Liver (tissue), 9 donors: Measurements from ENCODE around the gene NDUFS2. TPM values are rescaled to one million over a fixed set of nuclear protein-coding genes. Genes with fewer than 3 reads are reported as not detected.
A peak's percentile ranks its signal among the peaks of the same experiment; 100 is the strongest.

Experiments used
- DNase-seq: peaks from one replicate; pipeline ENCODE4 v3.0.0-alpha.2; 2017; ENCODE audit warnings: low spot score
- H3K27ac ChIP-seq, 2 donors: one replicate each; pipeline ENCODE4 v1.7.0; 2013; ENCODE audit warnings: inconsistent platforms in 2 of 2, low read length in 2 of 2, control low read depth in 1 of 2, low read depth in 1 of 2, mild to moderate bottlenecking in 1 of 2
- H3K27me3 ChIP-seq, 4 donors: one replicate each; pipeline versions ENCODE4 v1.6.1 to v1.7.0; 2013; ENCODE audit warnings: low read length in 3 of 4, inconsistent platforms in 1 of 4, mild to moderate bottlenecking in 1 of 4, moderate library complexity in 1 of 4; ENCODE audit not compliant: control insufficient read depth in 4 of 4, insufficient read depth in 4 of 4
- H3K36me3 ChIP-seq, 4 donors: one replicate each; pipeline versions ENCODE4 v1.6.1 to v1.7.0; 2013; ENCODE audit warnings: low read length in 3 of 4, mild to moderate bottlenecking in 3 of 4, low read depth in 1 of 4, moderate library complexity in 1 of 4; ENCODE audit not compliant: control insufficient read depth in 4 of 4, insufficient read depth in 3 of 4
- H3K4me1 ChIP-seq, 4 donors: one replicate each; pipeline versions ENCODE4 v1.6.1 to v1.7.0; 2013; ENCODE audit warnings: low read length in 3 of 4, mild to moderate bottlenecking in 3 of 4, moderate library complexity in 1 of 4; ENCODE audit not compliant: control insufficient read depth in 4 of 4, insufficient read depth in 4 of 4
- H3K4me3 ChIP-seq, 3 donors: one replicate each; pipeline versions ENCODE4 v1.6.1 to v1.7.0; 2013; ENCODE audit warnings: low read length in 3 of 3, control low read depth in 1 of 3, low read depth in 1 of 3, mild to moderate bottlenecking in 1 of 3
- H3K9ac ChIP-seq, 2 donors: one replicate each; pipeline ENCODE4 v1.7.0; 2013; ENCODE audit warnings: low read length in 2 of 2, mild to moderate bottlenecking in 2 of 2, moderate library complexity in 2 of 2, control low read depth in 1 of 2, low read depth in 1 of 2
- H3K9me3 ChIP-seq, 4 donors: one replicate each; pipeline versions ENCODE4 v1.6.1 to v1.7.0; 2013; ENCODE audit warnings: low read length in 3 of 4; ENCODE audit not compliant: control insufficient read depth in 4 of 4
- EGR1 ChIP-seq, 2 donors: IDR thresholded peaks; 2 replicates each; pipeline ENCODE4 v1.6.1; 2016 to 2018; ENCODE audit warnings: antibody characterized with exemption in 2 of 2, low read depth in 2 of 2
- FOXA1 ChIP-seq: IDR thresholded peaks from 2 replicates; pipeline ENCODE4 v1.6.1; 2016; ENCODE audit warnings: antibody characterized with exemption
- FOXA2 ChIP-seq: IDR thresholded peaks from 2 replicates; pipeline ENCODE4 v1.6.1; 2016; ENCODE audit warnings: antibody characterized with exemption
- GABPA ChIP-seq, 2 donors: IDR thresholded peaks in 1 of 2; conservative IDR thresholded peaks in 1 of 2; 2 replicates each; pipeline ENCODE4 v1.6.1; 2016; ENCODE audit warnings: antibody characterized with exemption in 2 of 2, mild to moderate bottlenecking in 1 of 2, moderate library complexity in 1 of 2
- HNF4A ChIP-seq, 2 donors: conservative IDR thresholded peaks; 2 replicates each; pipeline ENCODE4 v1.6.1; 2016; ENCODE audit warnings: antibody characterized with exemption in 2 of 2, mild to moderate bottlenecking in 2 of 2
- HNF4G ChIP-seq: IDR thresholded peaks from 2 replicates; pipeline ENCODE4 v1.6.1; 2016; ENCODE audit warnings: antibody characterized with exemption
- JUND ChIP-seq, 2 donors: IDR thresholded peaks; 2 replicates each; pipeline ENCODE4 v1.6.1; 2016; ENCODE audit warnings: antibody characterized with exemption in 2 of 2
- NR2F2 ChIP-seq: IDR thresholded peaks from 2 replicates; pipeline ENCODE4 v1.6.1; 2016; ENCODE audit warnings: antibody characterized with exemption
- RAD21 ChIP-seq, 2 donors: IDR thresholded peaks; 2 replicates each; pipeline ENCODE4 v1.6.1; 2016; ENCODE audit warnings: antibody characterized with exemption in 2 of 2, mild to moderate bottlenecking in 2 of 2
- RXRA ChIP-seq, 2 donors: IDR thresholded peaks; 2 replicates each; pipeline ENCODE4 v1.6.1; 2017 to 2018; ENCODE audit warnings: antibody characterized with exemption in 2 of 2, mild to moderate bottlenecking in 1 of 2
- SP1 ChIP-seq: IDR thresholded peaks from 2 replicates; pipeline ENCODE4 v1.6.1; 2018; ENCODE audit warnings: antibody characterized with exemption, mild to moderate bottlenecking
- TAF1 ChIP-seq: conservative IDR thresholded peaks from 2 replicates; pipeline ENCODE4 v1.6.1; 2016; ENCODE audit warnings: antibody characterized with exemption, mild to moderate bottlenecking
- YY1 ChIP-seq: IDR thresholded peaks from 2 replicates; pipeline ENCODE4 v1.6.1; 2016; ENCODE audit warnings: antibody characterized with exemption, mild to moderate bottlenecking
- WGBS: extraction: QIAGEN DNeasy Blood & Tissue Kit; methylation state at CpG from one replicate; pipeline ENCODE4 v1.1.7; 2013; 5-methylcytosine and 5-hydroxymethylcytosine counted together
- polyA plus RNA-seq, 2 donors: library from polyadenylated mRNA; stranded (reverse) in 1 of 2; unstranded in 1 of 2; fragments of 200-250 nt in 1 of 2; fragments of >200 nt in 1 of 2; fragmentation: Nextera tagmentation in 1 of 2; extraction: Ambion mirVana in 1 of 2; gene quantifications; one replicate each; pipeline versions ENCODE4 v1.2.1 to v1.2.3, GENCODE V29; 2013 to 2015
- total RNA-seq, 2 donors: library from RNA; depleted of rRNA; stranded (reverse); fragments of >200 nt; gene quantifications; one replicate each; pipeline ENCODE4 v1.2.3, GENCODE V29; 2014
- TF ChIP-seq, protein P1 (sequence below): fragments of 150-350 bp; IDR thresholded peaks from 2 replicates; pipeline ENCODE4 v1.5.1; 2017; ENCODE audit warnings: improper control_type of control experiment, low read depth, low read length; ENCODE audit not compliant: missing input control
- TF ChIP-seq, protein P2 (sequence below): IDR thresholded peaks from 2 replicates; pipeline ENCODE4 v1.6.1; 2016; ENCODE audit warnings: antibody characterized with exemption
- TF ChIP-seq, protein P3 (sequence below): IDR thresholded peaks from 2 replicates; pipeline ENCODE4 v1.6.1; 2016; ENCODE audit warnings: antibody characterized with exemption
- TF ChIP-seq, protein P4 (sequence below): IDR thresholded peaks from 2 replicates; pipeline ENCODE4 v1.6.1; 2016; ENCODE audit warnings: antibody characterized with exemption
- TF ChIP-seq, protein P5 (sequence below): IDR thresholded peaks from 2 replicates; pipeline ENCODE4 v1.6.1; 2016; ENCODE audit warnings: antibody characterized with exemption, mild to moderate bottlenecking
- donor health status: healthy.
- donor health status: healthy.
- donor health status: healthy.
- donor health status: healthy.
- donor health status: healthy.

NDUFS2 gene
- total and polyA plus RNA-seq, 4 donors, result 93.3 to 167 (median 120) TPM

DNA sequence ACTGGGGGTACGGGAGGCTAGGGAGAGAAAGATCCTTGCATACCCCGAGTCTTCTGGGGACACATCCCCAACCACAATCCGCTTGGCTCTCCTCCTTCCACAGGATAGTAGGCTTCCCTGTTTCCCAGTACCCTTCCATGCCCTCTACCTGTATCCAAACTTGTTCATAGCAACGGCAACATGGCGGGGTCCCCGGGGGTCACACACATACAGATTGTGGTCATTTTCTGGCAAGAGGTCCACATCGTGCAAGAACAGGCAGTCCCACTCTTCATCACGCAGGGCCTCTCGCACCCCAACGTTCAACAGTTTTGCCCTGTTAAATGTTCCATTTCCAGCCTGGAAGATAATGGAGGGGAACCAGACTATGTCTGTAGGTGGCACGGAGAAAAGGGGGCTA is 28.5 kb upstream of the NDUFS2 start:
- Histone ChIP-seq H3K36me3 (peaks cover 2 to 46% (median 31%) of the 10 kb centered on the region in 4 donors), H3K4me1 (peaks cover 0 to 31% (median 26%) of the 10 kb centered on the region in 4 donors), H3K27me3 (no peaks in the 10 kb centered on the region), H3K27ac (peak overlapping the region; percentile 32 to 40), H3K9me3 (no peaks in the 10 kb centered on the region), H3K4me3 (no peak overlapping the region), H3K9ac (no peak overlapping the region)
- 96% methylated on average over 11 of the region's 11 CpGs for WGBS
- DNase-seq, result no peak
- TF ChIP-seq FOXA2 (no peak), RAD21 (IDR thresholded peaks at IDR 0.05) (no peak), EGR1 (IDR thresholded peaks at IDR 0.05; ENCODE audit: low read depth in 2 of 2) (no peak), SP1 (no peak), NR2F2 (no peak), RXRA (IDR thresholded peaks at IDR 0.05) (no peak), YY1 (no peak), TAF1 (no peak), JUND (IDR thresholded peaks at IDR 0.05) (no peak), FOXA1 (no peak), HNF4G (no peak), HNF4A (conservative IDR thresholded peaks at IDR 0.05) (no peak)
- TF ChIP-seq, protein P1, sequence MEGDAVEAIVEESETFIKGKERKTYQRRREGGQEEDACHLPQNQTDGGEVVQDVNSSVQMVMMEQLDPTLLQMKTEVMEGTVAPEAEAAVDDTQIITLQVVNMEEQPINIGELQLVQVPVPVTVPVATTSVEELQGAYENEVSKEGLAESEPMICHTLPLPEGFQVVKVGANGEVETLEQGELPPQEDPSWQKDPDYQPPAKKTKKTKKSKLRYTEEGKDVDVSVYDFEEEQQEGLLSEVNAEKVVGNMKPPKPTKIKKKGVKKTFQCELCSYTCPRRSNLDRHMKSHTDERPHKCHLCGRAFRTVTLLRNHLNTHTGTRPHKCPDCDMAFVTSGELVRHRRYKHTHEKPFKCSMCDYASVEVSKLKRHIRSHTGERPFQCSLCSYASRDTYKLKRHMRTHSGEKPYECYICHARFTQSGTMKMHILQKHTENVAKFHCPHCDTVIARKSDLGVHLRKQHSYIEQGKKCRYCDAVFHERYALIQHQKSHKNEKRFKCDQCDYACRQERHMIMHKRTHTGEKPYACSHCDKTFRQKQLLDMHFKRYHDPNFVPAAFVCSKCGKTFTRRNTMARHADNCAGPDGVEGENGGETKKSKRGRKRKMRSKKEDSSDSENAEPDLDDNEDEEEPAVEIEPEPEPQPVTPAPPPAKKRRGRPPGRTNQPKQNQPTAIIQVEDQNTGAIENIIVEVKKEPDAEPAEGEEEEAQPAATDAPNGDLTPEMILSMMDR, result no peak
- TF ChIP-seq, protein P2, sequence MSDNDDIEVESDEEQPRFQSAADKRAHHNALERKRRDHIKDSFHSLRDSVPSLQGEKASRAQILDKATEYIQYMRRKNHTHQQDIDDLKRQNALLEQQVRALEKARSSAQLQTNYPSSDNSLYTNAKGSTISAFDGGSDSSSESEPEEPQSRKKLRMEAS, result no peak
- TF ChIP-seq, protein P3, sequence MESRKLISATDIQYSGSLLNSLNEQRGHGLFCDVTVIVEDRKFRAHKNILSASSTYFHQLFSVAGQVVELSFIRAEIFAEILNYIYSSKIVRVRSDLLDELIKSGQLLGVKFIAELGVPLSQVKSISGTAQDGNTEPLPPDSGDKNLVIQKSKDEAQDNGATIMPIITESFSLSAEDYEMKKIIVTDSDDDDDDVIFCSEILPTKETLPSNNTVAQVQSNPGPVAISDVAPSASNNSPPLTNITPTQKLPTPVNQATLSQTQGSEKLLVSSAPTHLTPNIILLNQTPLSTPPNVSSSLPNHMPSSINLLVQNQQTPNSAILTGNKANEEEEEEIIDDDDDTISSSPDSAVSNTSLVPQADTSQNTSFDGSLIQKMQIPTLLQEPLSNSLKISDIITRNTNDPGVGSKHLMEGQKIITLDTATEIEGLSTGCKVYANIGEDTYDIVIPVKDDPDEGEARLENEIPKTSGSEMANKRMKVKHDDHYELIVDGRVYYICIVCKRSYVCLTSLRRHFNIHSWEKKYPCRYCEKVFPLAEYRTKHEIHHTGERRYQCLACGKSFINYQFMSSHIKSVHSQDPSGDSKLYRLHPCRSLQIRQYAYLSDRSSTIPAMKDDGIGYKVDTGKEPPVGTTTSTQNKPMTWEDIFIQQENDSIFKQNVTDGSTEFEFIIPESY, result no peak
- TF ChIP-seq, protein P4, sequence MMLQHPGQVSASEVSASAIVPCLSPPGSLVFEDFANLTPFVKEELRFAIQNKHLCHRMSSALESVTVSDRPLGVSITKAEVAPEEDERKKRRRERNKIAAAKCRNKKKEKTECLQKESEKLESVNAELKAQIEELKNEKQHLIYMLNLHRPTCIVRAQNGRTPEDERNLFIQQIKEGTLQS, result no peak
- TF ChIP-seq, protein P5, sequence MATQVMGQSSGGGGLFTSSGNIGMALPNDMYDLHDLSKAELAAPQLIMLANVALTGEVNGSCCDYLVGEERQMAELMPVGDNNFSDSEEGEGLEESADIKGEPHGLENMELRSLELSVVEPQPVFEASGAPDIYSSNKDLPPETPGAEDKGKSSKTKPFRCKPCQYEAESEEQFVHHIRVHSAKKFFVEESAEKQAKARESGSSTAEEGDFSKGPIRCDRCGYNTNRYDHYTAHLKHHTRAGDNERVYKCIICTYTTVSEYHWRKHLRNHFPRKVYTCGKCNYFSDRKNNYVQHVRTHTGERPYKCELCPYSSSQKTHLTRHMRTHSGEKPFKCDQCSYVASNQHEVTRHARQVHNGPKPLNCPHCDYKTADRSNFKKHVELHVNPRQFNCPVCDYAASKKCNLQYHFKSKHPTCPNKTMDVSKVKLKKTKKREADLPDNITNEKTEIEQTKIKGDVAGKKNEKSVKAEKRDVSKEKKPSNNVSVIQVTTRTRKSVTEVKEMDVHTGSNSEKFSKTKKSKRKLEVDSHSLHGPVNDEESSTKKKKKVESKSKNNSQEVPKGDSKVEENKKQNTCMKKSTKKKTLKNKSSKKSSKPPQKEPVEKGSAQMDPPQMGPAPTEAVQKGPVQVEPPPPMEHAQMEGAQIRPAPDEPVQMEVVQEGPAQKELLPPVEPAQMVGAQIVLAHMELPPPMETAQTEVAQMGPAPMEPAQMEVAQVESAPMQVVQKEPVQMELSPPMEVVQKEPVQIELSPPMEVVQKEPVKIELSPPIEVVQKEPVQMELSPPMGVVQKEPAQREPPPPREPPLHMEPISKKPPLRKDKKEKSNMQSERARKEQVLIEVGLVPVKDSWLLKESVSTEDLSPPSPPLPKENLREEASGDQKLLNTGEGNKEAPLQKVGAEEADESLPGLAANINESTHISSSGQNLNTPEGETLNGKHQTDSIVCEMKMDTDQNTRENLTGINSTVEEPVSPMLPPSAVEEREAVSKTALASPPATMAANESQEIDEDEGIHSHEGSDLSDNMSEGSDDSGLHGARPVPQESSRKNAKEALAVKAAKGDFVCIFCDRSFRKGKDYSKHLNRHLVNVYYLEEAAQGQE, result no peak

DNA sequence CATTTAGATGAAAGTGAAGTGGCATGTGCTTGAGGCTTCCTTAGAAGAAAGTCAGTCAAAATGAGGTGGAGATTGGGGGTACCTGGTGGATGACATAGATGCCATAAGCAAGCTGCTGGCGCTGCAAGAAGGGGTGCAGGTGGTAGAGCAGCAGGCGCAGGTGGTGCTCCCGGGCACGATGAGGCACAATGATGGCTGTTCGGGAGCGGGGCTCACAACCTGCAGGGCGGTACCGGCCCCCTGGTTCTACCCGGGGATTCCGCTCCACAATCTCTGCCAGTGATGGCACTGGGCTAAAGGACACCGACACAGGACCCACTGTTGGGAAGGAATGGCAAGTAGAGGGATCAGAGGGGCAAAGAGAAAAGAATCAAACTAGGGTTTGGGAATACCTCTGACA is 27.3 kb upstream of the NDUFS2 start:
- Histone ChIP-seq H3K9me3 (no peaks in the 10 kb centered on the region), H3K27me3 (no peaks in the 10 kb centered on the region), H3K9ac (no peak overlapping the region), H3K36me3 (peaks cover 2 to 43% (median 29%) of the 10 kb centered on the region in 4 donors), H3K4me3 (no peak overlapping the region), H3K27ac (no peak overlapping the region), H3K4me1 (peaks cover 0 to 31% (median 26%) of the 10 kb centered on the region in 4 donors)
- DNase-seq, result no peak
- TF ChIP-seq EGR1 (IDR thresholded peaks at IDR 0.05; ENCODE audit: low read depth in 2 of 2) (no peak), FOXA2 (no peak), RXRA (IDR thresholded peaks at IDR 0.05) (no peak), FOXA1 (no peak), YY1 (no peak), HNF4A (conservative IDR thresholded peaks at IDR 0.05) (no peak), GABPA (IDR thresholded peaks at IDR 0.05 in 1 of 2, conservative IDR thresholded peaks at IDR 0.05 in 1 of 2) (no peak), NR2F2 (no peak)
- TF ChIP-seq, protein P3, result no peak
- TF ChIP-seq, protein P1, result no peak
- 96% methylated on average over 11 of the region's 11 CpGs for WGBS
